ENCODE results near the gene DIAPH1.

Gene DIAPH1

GRCh38 chr5:141628175-141628788 lies 9.5 kb upstream of the DIAPH1 start:
- H2BK5ac ChIP-seq (ENCODE audit: low read depth, low read length, poor library complexity, severe bottlenecking): no peak overlapping the region
- H3K36me3 ChIP-seq (ENCODE audit: control insufficient read depth in 1 of 2, insufficient read depth in 2 of 2, low read depth in 1 of 2, low read length in 2 of 2): peaks cover 44 to 83% of the 10 kb centered on the region in 2 experiments
- no peak overlapping the region for H3K4me3 ChIP-seq (ENCODE audit: insufficient read depth in 1 of 2, low read depth in 1 of 2, low read length in 2 of 2)
- H2AK5ac ChIP-seq (ENCODE audit: low read length, severe bottlenecking): no peak overlapping the region
- no peaks in the 10 kb centered on the region for H3K27me3 ChIP-seq (ENCODE audit: control insufficient read depth in 1 of 2, insufficient read depth in 1 of 2, low read length in 2 of 2)
- H2AFZ ChIP-seq (ENCODE audit: low read depth, low read length): no peak overlapping the region
- H3K9me3 ChIP-seq (ENCODE audit: control insufficient read depth, low read length): no peaks in the 10 kb centered on the region
- peaks cover 29% of the 10 kb centered on the region for H3K79me1 ChIP-seq (replicated peaks; ENCODE audit: low read length, poor library complexity, severe bottlenecking)
- no peak overlapping the region for H2BK120ac ChIP-seq (ENCODE audit: low read depth, low read length)
- no peak overlapping the region for H3K4ac ChIP-seq (ENCODE audit: low read depth in 1 of 2, low read length in 2 of 2)
- H2BK15ac ChIP-seq (ENCODE audit: low read depth, poor library complexity, severe bottlenecking): no peak overlapping the region
- 99% methylated on average over 6 of the region's 6 CpGs for WGBS
- H3K14ac ChIP-seq (ENCODE audit: low read length in 2 of 2): no peak overlapping the region
- no peak for DNase-seq
- H4K91ac ChIP-seq (ENCODE audit: low read length): no peak overlapping the region
- H3K27ac ChIP-seq (ENCODE audit: low read length, poor library complexity, severe bottlenecking): no peak overlapping the region
- H3K23ac ChIP-seq (ENCODE audit: low read length in 2 of 2): no peak overlapping the region
- no peak overlapping the region for H3K18ac ChIP-seq (ENCODE audit: low read depth in 1 of 2, low read length in 2 of 2)
- H3K4me2 ChIP-seq (ENCODE audit: low read length, poor library complexity, severe bottlenecking): no peak overlapping the region
- no peaks in the 10 kb centered on the region for H3K4me1 ChIP-seq (ENCODE audit: control insufficient read depth, insufficient read depth, low read depth, low read length)
- no peak overlapping the region for H4K8ac ChIP-seq (ENCODE audit: low read length)
- H3K9ac ChIP-seq (ENCODE audit: low read length): no peak overlapping the region
- no peak overlapping the region for H2BK12ac ChIP-seq (ENCODE audit: low read length in 2 of 2)

- Histone ChIP-seq H3K4me3 (ENCODE audit: insufficient read depth in 1 of 2, low read depth in 1 of 2, low read length in 2 of 2) (no peak overlapping the region), H3K27me3 (ENCODE audit: control insufficient read depth in 1 of 2, insufficient read depth in 1 of 2, low read length in 2 of 2) (no peaks in the 10 kb centered on the region), H3K9me3 (ENCODE audit: control insufficient read depth, low read length) (no peaks in the 10 kb centered on the region), H3K27ac (ENCODE audit: low read length, poor library complexity, severe bottlenecking) (no peak overlapping the region), H4K91ac (ENCODE audit: low read length) (no peak overlapping the region), H3K4ac (ENCODE audit: low read depth in 1 of 2, low read length in 2 of 2) (no peak overlapping the region), H3K79me1 (replicated peaks; ENCODE audit: low read length, poor library complexity, severe bottlenecking) (peaks cover 12% of the 10 kb centered on the region), H2BK12ac (ENCODE audit: low read length in 2 of 2) (no peak overlapping the region), H3K14ac (ENCODE audit: low read length in 2 of 2) (no peak overlapping the region), H2BK120ac (ENCODE audit: low read depth, low read length) (no peak overlapping the region), H3K23ac (ENCODE audit: low read length in 2 of 2) (no peak overlapping the region), H3K18ac (ENCODE audit: low read depth in 1 of 2, low read length in 2 of 2) (no peak overlapping the region), H3K4me1 (ENCODE audit: control insufficient read depth, insufficient read depth, low read depth, low read length) (no peaks in the 10 kb centered on the region), H3K4me2 (ENCODE audit: low read length, poor library complexity, severe bottlenecking) (no peak overlapping the region), H2AK5ac (ENCODE audit: low read length, severe bottlenecking) (no peak overlapping the region), H2BK5ac (ENCODE audit: low read depth, low read length, poor library complexity, severe bottlenecking) (no peak overlapping the region), H3K36me3 (ENCODE audit: control insufficient read depth in 1 of 2, insufficient read depth in 2 of 2, low read depth in 1 of 2, low read length in 2 of 2) (peaks cover 44 to 78% of the 10 kb centered on the region in 2 experiments), H4K8ac (ENCODE audit: low read length) (no peak overlapping the region), H2BK15ac (ENCODE audit: low read depth, poor library complexity, severe bottlenecking) (no peak overlapping the region), H2AFZ (ENCODE audit: low read depth, low read length) (no peak overlapping the region), H3K9ac (ENCODE audit: low read length) (no peak overlapping the region)
- 95% methylated on average over 5 of the region's 5 CpGs for WGBS
- no peak for DNase-seq
Measured at GRCh38 chr5:141623611-141624010, 4.8 kb upstream of the DIAPH1 start.

GRCh38 chr5:141623186-141623585 lies 4.4 kb upstream of the DIAPH1 start:
- Histone ChIP-seq H3K9me3 (ENCODE audit: control insufficient read depth, low read length) (no peaks in the 10 kb centered on the region), H2BK5ac (ENCODE audit: low read depth, low read length, poor library complexity, severe bottlenecking) (no peak overlapping the region), H3K18ac (ENCODE audit: low read depth in 1 of 2, low read length in 2 of 2) (no peak overlapping the region)

GRCh38 chr5:141618030-141618803 lies 583 bp downstream of the DIAPH1 start:
- no peaks in the 10 kb centered on the region for H3K27me3 ChIP-seq (ENCODE audit: control insufficient read depth in 1 of 2, insufficient read depth in 1 of 2, low read length in 2 of 2)
- peak overlapping the region; percentile 70 for H3K4me2 ChIP-seq (ENCODE audit: low read length, poor library complexity, severe bottlenecking)
- no peaks in the 10 kb centered on the region for H3K4me1 ChIP-seq (ENCODE audit: control insufficient read depth, insufficient read depth, low read depth, low read length)
- peak overlapping the region in 1 of 2 experiments; percentile 60 for H3K23ac ChIP-seq (ENCODE audit: low read length in 2 of 2)
- H3K9ac ChIP-seq (ENCODE audit: low read length): peak overlapping the region; percentile 91
- H3K18ac ChIP-seq (ENCODE audit: low read depth in 1 of 2, low read length in 2 of 2): peak overlapping the region in 1 of 2 experiments; percentile 47
- H3K36me3 ChIP-seq (ENCODE audit: control insufficient read depth in 1 of 2, insufficient read depth in 2 of 2, low read depth in 1 of 2, low read length in 2 of 2): peaks cover 15 to 32% of the 10 kb centered on the region in 2 experiments
- H2BK120ac ChIP-seq (ENCODE audit: low read depth, low read length): no peak overlapping the region
- peak overlapping the region in 1 of 2 experiments; percentile 37 for H3K4ac ChIP-seq (ENCODE audit: low read depth in 1 of 2, low read length in 2 of 2)
- H4K8ac ChIP-seq (ENCODE audit: low read length): no peak overlapping the region
- H3K27ac ChIP-seq (ENCODE audit: low read length, poor library complexity, severe bottlenecking): peak overlapping the region; percentile 24
- peak overlapping the region; percentile 81 to 93 for H3K4me3 ChIP-seq (ENCODE audit: insufficient read depth in 1 of 2, low read depth in 1 of 2, low read length in 2 of 2)
- under 1% methylated on average over 36 of the region's 36 CpGs for WGBS
- peak overlapping the region; percentile 78 for H2BK15ac ChIP-seq (ENCODE audit: low read depth, poor library complexity, severe bottlenecking)
- peak; percentile 49 for DNase-seq
- no peaks in the 10 kb centered on the region for H3K9me3 ChIP-seq (ENCODE audit: control insufficient read depth, low read length)
- H2BK12ac ChIP-seq (ENCODE audit: low read length in 2 of 2): no peak overlapping the region
- peak overlapping the region; percentile 85 for H2BK5ac ChIP-seq (ENCODE audit: low read depth, low read length, poor library complexity, severe bottlenecking)
- peak overlapping the region; percentile 66 for H2AFZ ChIP-seq (ENCODE audit: low read depth, low read length)
- H3K79me1 ChIP-seq (replicated peaks; ENCODE audit: low read length, poor library complexity, severe bottlenecking): peaks cover 2% of the 10 kb centered on the region
- no peak overlapping the region for H2AK5ac ChIP-seq (ENCODE audit: low read length, severe bottlenecking)
- no peak overlapping the region for H3K14ac ChIP-seq (ENCODE audit: low read length in 2 of 2)
- H4K91ac ChIP-seq (ENCODE audit: low read length): no peak overlapping the region

More at GRCh38 chr5:141623186-141623585, 4.4 kb upstream of the DIAPH1 start:
- Histone ChIP-seq H2BK120ac (ENCODE audit: low read depth, low read length) (no peak overlapping the region), H3K4me1 (ENCODE audit: control insufficient read depth, insufficient read depth, low read depth, low read length) (no peaks in the 10 kb centered on the region), H2BK12ac (ENCODE audit: low read length in 2 of 2) (no peak overlapping the region), H2BK15ac (ENCODE audit: low read depth, poor library complexity, severe bottlenecking) (no peak overlapping the region), H3K23ac (ENCODE audit: low read length in 2 of 2) (no peak overlapping the region), H4K8ac (ENCODE audit: low read length) (no peak overlapping the region), H3K79me1 (replicated peaks; ENCODE audit: low read length, poor library complexity, severe bottlenecking) (peaks cover 9% of the 10 kb centered on the region), H3K9ac (ENCODE audit: low read length) (no peak overlapping the region), H3K4me2 (ENCODE audit: low read length, poor library complexity, severe bottlenecking) (no peak overlapping the region), H3K36me3 (ENCODE audit: control insufficient read depth in 1 of 2, insufficient read depth in 2 of 2, low read depth in 1 of 2, low read length in 2 of 2) (peaks cover 41 to 74% of the 10 kb centered on the region in 2 experiments), H2AFZ (ENCODE audit: low read depth, low read length) (no peak overlapping the region), H3K27ac (ENCODE audit: low read length, poor library complexity, severe bottlenecking) (no peak overlapping the region), H2AK5ac (ENCODE audit: low read length, severe bottlenecking) (no peak overlapping the region), H3K27me3 (ENCODE audit: control insufficient read depth in 1 of 2, insufficient read depth in 1 of 2, low read length in 2 of 2) (no peaks in the 10 kb centered on the region), H3K4ac (ENCODE audit: low read depth in 1 of 2, low read length in 2 of 2) (no peak overlapping the region), H3K4me3 (ENCODE audit: insufficient read depth in 1 of 2, low read depth in 1 of 2, low read length in 2 of 2) (no peak overlapping the region), H3K14ac (ENCODE audit: low read length in 2 of 2) (no peak overlapping the region), H4K91ac (ENCODE audit: low read length) (no peak overlapping the region)
- DNase-seq: no peak

All from mesenchymal stem cell (in vitro differentiated cells and primary cell).